A549 (cell line): ENCODE measurements around the gene PTPRJ. TPM values are rescaled to one million over a fixed set of nuclear protein-coding genes. Genes with fewer than 3 reads are reported as not detected.
"Not testable (repeated sequence)": the region's sequence is repeated elsewhere in the genome, so short reads cannot be mapped to it uniquely, and the experiment has no call there.

Source experiments
- ATAC-seq, 2 experiments: fragments of 200-7000 bp in 1 of 2; fragments of >200 bp in 1 of 2; cut with Nextera tagmentation in 1 of 2; cut with Tn5 transposase in 1 of 2; 3 replicates each; pipeline versions ENCODE4 v1.8.0 to v1.9.1; 2018 to 2020; ENCODE audit warnings: mild to moderate bottlenecking in 1 of 2, moderate library complexity in 1 of 2
- CTCF ChIA-PET: fragments of 300-600 bp; sonication (Branson Sonifier 250); formaldehyde crosslinking; extraction: SDS; loops from one replicate; lab custom pipeline; 2021; ENCODE audit warnings: antibody characterized with exemption, inconsistent platforms; lab: Yijun Ruan, JAX
- POLR2A ChIA-PET: fragments of 350-600 bp; formaldehyde crosslinking; extraction: SDS; loops from one replicate; lab custom pipeline; 2021; ENCODE audit warnings: antibody characterized with exemption, inconsistent platforms; lab: Yijun Ruan, JAX
- DNase-seq, 2 experiments: peaks; one replicate each; pipeline versions ENCODE4 v3.0.0 to v3.0.0-alpha.2; 2011 to 2016; ENCODE audit warnings: low read depth in 1 of 2, low spot score in 1 of 2
- FAIRE-seq: peaks from 2 replicates; lab custom pipeline; 2011; peaks lifted over from hg19 to GRCh38; lab: Jason Lieb, UNC
- H3K27ac ChIP-seq, 2 experiments: fragments of >200 bp; sonication (Bioruptor Twin); formaldehyde crosslinking; 3 replicates each; pipeline ENCODE4 v1.5.1; 2016 to 2017
- H3K4me1 ChIP-seq: fragments of >200 bp; sonication (Bioruptor Twin); formaldehyde crosslinking; 3 replicates; pipeline ENCODE4 v1.6.1; 2016
- H3K4me2 ChIP-seq: fragments of >200 bp; sonication (Bioruptor Twin); formaldehyde crosslinking; 3 replicates; pipeline ENCODE4 v1.6.1; 2016
- H3K4me3 ChIP-seq: fragments of >200 bp; sonication (Bioruptor Twin); formaldehyde crosslinking; 3 replicates; pipeline ENCODE4 v1.5.1; 2016
- H3K9me3 ChIP-seq: fragments of >200 bp; sonication (Bioruptor Twin); formaldehyde crosslinking; 3 replicates; pipeline ENCODE4 v1.6.1; 2016
- BHLHE40 ChIP-seq: IDR thresholded peaks from 2 replicates; pipeline ENCODE4 v1.6.1; 2012; ENCODE audit warnings: low read depth, low read length, inconsistent platforms
- CEBPB ChIP-seq, 2 experiments: fragments of >200 bp in 1 of 2; sonication (Bioruptor Twin) in 1 of 2; formaldehyde crosslinking in 1 of 2; IDR thresholded peaks; 2 replicates each; pipeline ENCODE4 v1.6.1; 2012 to 2016
- CHD4 ChIP-seq: fragments of 200-600 bp; sonication (generic); IDR thresholded peaks from 2 replicates; pipeline ENCODE4 v1.6.1; 2016; ENCODE audit warnings: antibody characterized with exemption, mild to moderate bottlenecking, borderline replicate concordance
- EHMT2 ChIP-seq: fragments of 200-600 bp; sonication (generic); IDR thresholded peaks from 2 replicates; pipeline ENCODE4 v1.6.1; 2016; ENCODE audit warnings: antibody characterized with exemption, low read depth, mild to moderate bottlenecking, moderate library complexity
- EP300 ChIP-seq, 2 experiments: fragments of >200 bp; sonication (Bioruptor Twin); formaldehyde crosslinking; IDR thresholded peaks; 2 replicates in 1 of 2; 3 replicates in 1 of 2; pipeline ENCODE4 v1.6.1; 2016 to 2017
- HOXB13 ChIP-seq: fragments of 250-450 bp; sonication (Bioruptor Pico); IDR thresholded peaks from 2 replicates; pipeline ENCODE4 v1.5.0; 2020; ENCODE audit warnings: low read depth, mild to moderate bottlenecking, moderate library complexity
- JUN ChIP-seq, 2 experiments: fragments of >200 bp; sonication (Bioruptor Twin); formaldehyde crosslinking; IDR thresholded peaks; 2 replicates in 1 of 2; 3 replicates in 1 of 2; pipeline ENCODE4 v1.6.1; 2016 to 2017
- JUNB ChIP-seq: fragments of >200 bp; sonication (Bioruptor Twin); formaldehyde crosslinking; IDR thresholded peaks from 2 replicates; pipeline ENCODE4 v1.6.1; 2016
- KDM1A ChIP-seq: fragments of 200-600 bp; sonication (generic); IDR thresholded peaks from 2 replicates; pipeline ENCODE4 v1.6.1; 2016; ENCODE audit warnings: low read depth, mild to moderate bottlenecking
- KDM5A ChIP-seq: fragments of 200-600 bp; sonication (generic); IDR thresholded peaks from 2 replicates; pipeline ENCODE4 v1.6.1; 2016; ENCODE audit warnings: antibody characterized with exemption, mild to moderate bottlenecking
- MAFK ChIP-seq: fragments of 450-650 bp; IDR thresholded peaks from 2 replicates; pipeline ENCODE4 v1.6.1; 2014; ENCODE audit not compliant: partially characterized antibody
- MYC ChIP-seq: IDR thresholded peaks from 2 replicates; pipeline ENCODE4 v1.6.1; 2012; ENCODE audit warnings: mild to moderate bottlenecking, inconsistent platforms, low read length, improper control_type of control experiment, borderline replicate concordance
- NFE2L2 ChIP-seq: fragments of 150-350 bp; conservative IDR thresholded peaks from 2 replicates; pipeline ENCODE4 v1.6.1; 2014; ENCODE audit warnings: low read length
- PHF8 ChIP-seq: fragments of 200-600 bp; sonication (generic); IDR thresholded peaks from 2 replicates; pipeline ENCODE4 v1.6.1; 2016; ENCODE audit warnings: low read depth, mild to moderate bottlenecking, antibody characterized with exemption, moderate library complexity, borderline replicate concordance
- RCOR1 ChIP-seq: fragments of 150-350 bp; IDR thresholded peaks from 2 replicates; pipeline ENCODE4 v1.6.1; 2014; ENCODE audit warnings: antibody characterized with exemption, low read length, low read depth
- SMC3 ChIP-seq: fragments of >200 bp; sonication (Bioruptor Twin); formaldehyde crosslinking; IDR thresholded peaks from 3 replicates; pipeline ENCODE4 v1.6.1; 2018; ENCODE audit warnings: inconsistent platforms
- WGBS: methylation state at CpG from one replicate; pipeline ENCODE4 v1.1.6; 2017; ENCODE audit errors: missing lambda C conversion rate; 5-methylcytosine and 5-hydroxymethylcytosine counted together
- polyA plus RNA-seq, 4 experiments: library from polyadenylated mRNA; depleted of rRNA in 3 of 4; stranded (reverse); fragments of >200 nt; fragmentation: RNase III in 1 of 4; extraction: RNeasy Plus Mini Kit Qiagen cat#74134 plus additional on column Dnase treatment in 1 of 4; gene quantifications; 2 replicates in 3 of 4; 3 replicates in 1 of 4; pipeline ENCODE4 v1.2.3, GENCODE V29; 2011 to 2017
- TF ChIP-seq, protein P1 (sequence below): fragments of 450-650 bp; IDR thresholded peaks from 2 replicates; pipeline ENCODE4 v1.6.1; 2014; ENCODE audit warnings: antibody characterized with exemption
- TF ChIP-seq, protein P2 (sequence below): fragments of 250-450 bp; sonication (Bioruptor Pico); IDR thresholded peaks from 2 replicates; pipeline ENCODE4 v1.5.0; 2021; ENCODE audit warnings: mild to moderate bottlenecking, moderate library complexity, borderline replicate concordance
- TF ChIP-seq, protein P3 (sequence below): fragments of 250-450 bp; sonication (Bioruptor Pico); IDR thresholded peaks from 2 replicates; pipeline ENCODE4 v1.5.0; 2020; ENCODE audit warnings: low read depth, mild to moderate bottlenecking, moderate library complexity
- TF ChIP-seq, protein P4 (sequence below): IDR thresholded peaks from 2 replicates; pipeline ENCODE4 v1.6.1; 2012
- TF ChIP-seq, protein P5 (sequence below): fragments of 200-600 bp; sonication (generic); IDR thresholded peaks from 2 replicates; pipeline ENCODE4 v1.6.1; 2016; ENCODE audit warnings: antibody characterized with exemption, mild to moderate bottlenecking, moderate library complexity

PTPRJ gene
- polyA plus RNA-seq, 2 of the 4 experiments (the other 2 are of a cell fraction), result 30.3 to 50.5 TPM

DNA sequence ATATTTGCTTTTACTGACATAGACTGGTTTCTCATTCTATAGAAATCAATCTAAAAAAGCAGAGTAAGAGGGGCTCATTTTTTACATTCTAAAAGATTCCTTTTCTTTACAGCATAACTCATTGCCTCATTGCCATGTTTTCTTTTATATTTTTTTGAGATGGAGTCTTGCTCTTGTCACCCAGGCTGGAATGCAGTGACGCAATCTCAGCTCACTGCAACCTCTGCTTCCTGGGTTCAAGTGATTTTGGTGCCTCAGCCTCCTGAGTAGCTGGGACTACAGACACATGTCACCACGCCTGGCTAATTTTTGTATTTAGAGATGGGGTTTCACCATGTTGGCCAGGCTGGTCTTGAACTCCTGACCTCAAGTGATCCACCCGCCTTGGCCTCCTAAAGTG is 159.5 kb downstream of the PTPRJ start:
- CTCF ChIA-PET, H3K4me2 ChIP-seq, DNase-seq, ATAC-seq, POLR2A ChIA-PET, FAIRE-seq, H3K9me3 ChIP-seq, H3K27ac ChIP-seq, H3K4me3 ChIP-seq: not testable (repeated sequence)
- TF ChIP-seq CEBPB (IDR thresholded peaks at IDR 0.05), result peak in 1 of 2 experiments; percentile 69; a peak in 3 of 4 replicates
- peaks cover 11% of the 10 kb centered on the region; the same call in 2 of the 3 replicates for H3K4me1 ChIP-seq
- 97% methylated on average over 3 of the region's 3 CpGs for WGBS

DNA sequence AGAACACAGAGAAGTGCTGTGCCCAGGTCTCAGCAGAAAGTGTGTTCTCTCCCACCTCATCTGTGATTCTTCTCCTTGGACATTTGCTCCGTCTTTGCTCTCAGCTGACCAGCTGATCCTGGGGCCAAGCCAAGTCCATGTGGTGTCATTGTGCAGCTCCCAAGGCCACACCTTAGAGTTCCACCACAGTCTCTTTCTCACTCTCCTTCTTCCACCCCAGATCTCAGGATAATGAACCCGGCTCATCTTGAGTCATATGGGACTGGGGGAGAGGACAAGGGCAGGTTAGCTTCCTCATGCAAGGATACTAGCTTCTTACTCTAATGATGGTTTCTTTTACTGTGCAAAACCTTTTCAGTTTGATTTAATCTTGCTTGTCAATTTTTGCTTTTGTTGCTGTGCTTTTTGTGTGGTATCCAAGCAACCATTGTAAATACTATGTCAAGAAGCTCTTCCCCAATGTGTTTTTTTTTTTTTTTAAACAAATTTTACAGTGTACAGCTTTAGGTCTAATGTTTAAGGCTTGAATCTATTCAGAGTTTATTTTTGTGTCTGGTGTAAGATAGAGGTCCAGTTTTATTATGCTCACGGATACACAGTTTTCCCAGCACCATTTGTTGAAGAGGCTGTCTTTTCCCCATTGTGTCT is 161.2 kb downstream of the PTPRJ start:
- FAIRE-seq, result no peak
- no peaks in the 10 kb centered on the region for H3K9me3 ChIP-seq

DNA sequence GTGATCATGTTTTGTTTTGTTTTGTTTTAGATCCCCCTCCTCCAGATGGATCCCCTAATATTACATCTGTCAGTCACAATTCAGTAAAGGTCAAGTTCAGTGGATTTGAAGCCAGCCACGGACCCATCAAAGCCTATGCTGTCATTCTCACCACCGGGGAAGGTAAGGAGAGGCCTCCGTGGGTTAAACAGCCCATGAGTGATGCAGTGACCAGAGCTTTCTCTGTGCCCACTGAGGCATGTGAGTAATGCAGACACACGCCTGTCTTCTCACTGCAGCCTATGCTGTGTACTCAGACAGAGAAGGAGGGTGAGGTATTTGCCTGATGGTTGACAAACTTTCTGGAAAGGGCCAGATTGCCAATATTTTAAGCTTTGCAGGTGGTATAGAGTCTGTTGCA is 162.5 kb downstream of the PTPRJ start:
- no peak overlapping the region for H3K4me3 ChIP-seq
- TF ChIP-seq, protein P1, sequence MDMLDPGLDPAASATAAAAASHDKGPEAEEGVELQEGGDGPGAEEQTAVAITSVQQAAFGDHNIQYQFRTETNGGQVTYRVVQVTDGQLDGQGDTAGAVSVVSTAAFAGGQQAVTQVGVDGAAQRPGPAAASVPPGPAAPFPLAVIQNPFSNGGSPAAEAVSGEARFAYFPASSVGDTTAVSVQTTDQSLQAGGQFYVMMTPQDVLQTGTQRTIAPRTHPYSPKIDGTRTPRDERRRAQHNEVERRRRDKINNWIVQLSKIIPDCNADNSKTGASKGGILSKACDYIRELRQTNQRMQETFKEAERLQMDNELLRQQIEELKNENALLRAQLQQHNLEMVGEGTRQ, result no peak
- TF ChIP-seq, protein P2, sequence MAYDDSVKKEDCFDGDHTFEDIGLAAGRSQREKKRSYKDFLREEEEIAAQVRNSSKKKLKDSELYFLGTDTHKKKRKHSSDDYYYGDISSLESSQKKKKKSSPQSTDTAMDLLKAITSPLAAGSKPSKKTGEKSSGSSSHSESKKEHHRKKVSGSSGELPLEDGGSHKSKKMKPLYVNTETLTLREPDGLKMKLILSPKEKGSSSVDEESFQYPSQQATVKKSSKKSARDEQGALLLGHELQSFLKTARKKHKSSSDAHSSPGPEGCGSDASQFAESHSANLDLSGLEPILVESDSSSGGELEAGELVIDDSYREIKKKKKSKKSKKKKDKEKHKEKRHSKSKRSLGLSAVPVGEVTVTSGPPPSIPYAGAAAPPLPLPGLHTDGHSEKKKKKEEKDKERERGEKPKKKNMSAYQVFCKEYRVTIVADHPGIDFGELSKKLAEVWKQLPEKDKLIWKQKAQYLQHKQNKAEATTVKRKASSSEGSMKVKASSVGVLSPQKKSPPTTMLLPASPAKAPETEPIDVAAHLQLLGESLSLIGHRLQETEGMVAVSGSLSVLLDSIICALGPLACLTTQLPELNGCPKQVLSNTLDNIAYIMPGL (CRISPR knock-in tag), result no peak
- no peak for TF ChIP-seq KDM1A
- TF ChIP-seq NFE2L2, result no peak
- TF ChIP-seq, all 56 proteins: peak for 0
- Histone ChIP-seq H3K9me3 (no peaks in the 10 kb centered on the region), H3K4me2 (no peak overlapping the region), H3K4me1 (peaks cover 11% of the 10 kb centered on the region; the same call in 2 of the 3 replicates), H3K27ac (no peak overlapping the region)
- ATAC-seq (no peak), DNase-seq (no peak), FAIRE-seq (no peak)
- POLR2A ChIA-PET, result no interaction called here
- 100% methylated on average over 3 of the region's 4 CpGs for WGBS
- CTCF ChIA-PET, result no interaction called here

More for the DNA sequence above, 161.2 kb downstream of the PTPRJ start:
- peaks cover 11% of the 10 kb centered on the region; the same call in 2 of the 3 replicates for H3K4me1 ChIP-seq
- no peak overlapping the region for H3K4me2 ChIP-seq
- CTCF ChIA-PET, result interaction anchor here (0.6 to 1.8 kb wide), 4 partner anchors 13 to 207 kb away, joined by 3 to 7 read pairs (median 4); no protein-coding TSS in a partner anchor
- TF ChIP-seq MAFK (no peak), PHF8 (no peak), KDM5A (no peak), HOXB13 (no peak), EHMT2 (no peak), SMC3 (no peak), CHD4 (no peak), EP300 (IDR thresholded peaks at IDR 0.05) (no peak), MYC (no peak), RCOR1 (no peak), BHLHE40 (no peak), JUN (IDR thresholded peaks at IDR 0.05) (no peak), JUNB (no peak)
- TF ChIP-seq, protein P3, sequence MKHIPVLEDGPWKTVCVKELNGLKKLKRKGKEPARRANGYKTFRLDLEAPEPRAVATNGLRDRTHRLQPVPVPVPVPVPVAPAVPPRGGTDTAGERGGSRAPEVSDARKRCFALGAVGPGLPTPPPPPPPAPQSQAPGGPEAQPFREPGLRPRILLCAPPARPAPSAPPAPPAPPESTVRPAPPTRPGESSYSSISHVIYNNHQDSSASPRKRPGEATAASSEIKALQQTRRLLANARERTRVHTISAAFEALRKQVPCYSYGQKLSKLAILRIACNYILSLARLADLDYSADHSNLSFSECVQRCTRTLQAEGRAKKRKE (CRISPR knock-in tag), result no peak
- TF ChIP-seq, protein P4, sequence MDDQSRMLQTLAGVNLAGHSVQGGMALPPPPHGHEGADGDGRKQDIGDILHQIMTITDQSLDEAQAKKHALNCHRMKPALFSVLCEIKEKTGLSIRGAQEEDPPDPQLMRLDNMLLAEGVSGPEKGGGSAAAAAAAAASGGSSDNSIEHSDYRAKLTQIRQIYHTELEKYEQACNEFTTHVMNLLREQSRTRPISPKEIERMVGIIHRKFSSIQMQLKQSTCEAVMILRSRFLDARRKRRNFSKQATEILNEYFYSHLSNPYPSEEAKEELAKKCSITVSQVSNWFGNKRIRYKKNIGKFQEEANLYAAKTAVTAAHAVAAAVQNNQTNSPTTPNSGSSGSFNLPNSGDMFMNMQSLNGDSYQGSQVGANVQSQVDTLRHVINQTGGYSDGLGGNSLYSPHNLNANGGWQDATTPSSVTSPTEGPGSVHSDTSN, result no peak
- TF ChIP-seq, protein P5, sequence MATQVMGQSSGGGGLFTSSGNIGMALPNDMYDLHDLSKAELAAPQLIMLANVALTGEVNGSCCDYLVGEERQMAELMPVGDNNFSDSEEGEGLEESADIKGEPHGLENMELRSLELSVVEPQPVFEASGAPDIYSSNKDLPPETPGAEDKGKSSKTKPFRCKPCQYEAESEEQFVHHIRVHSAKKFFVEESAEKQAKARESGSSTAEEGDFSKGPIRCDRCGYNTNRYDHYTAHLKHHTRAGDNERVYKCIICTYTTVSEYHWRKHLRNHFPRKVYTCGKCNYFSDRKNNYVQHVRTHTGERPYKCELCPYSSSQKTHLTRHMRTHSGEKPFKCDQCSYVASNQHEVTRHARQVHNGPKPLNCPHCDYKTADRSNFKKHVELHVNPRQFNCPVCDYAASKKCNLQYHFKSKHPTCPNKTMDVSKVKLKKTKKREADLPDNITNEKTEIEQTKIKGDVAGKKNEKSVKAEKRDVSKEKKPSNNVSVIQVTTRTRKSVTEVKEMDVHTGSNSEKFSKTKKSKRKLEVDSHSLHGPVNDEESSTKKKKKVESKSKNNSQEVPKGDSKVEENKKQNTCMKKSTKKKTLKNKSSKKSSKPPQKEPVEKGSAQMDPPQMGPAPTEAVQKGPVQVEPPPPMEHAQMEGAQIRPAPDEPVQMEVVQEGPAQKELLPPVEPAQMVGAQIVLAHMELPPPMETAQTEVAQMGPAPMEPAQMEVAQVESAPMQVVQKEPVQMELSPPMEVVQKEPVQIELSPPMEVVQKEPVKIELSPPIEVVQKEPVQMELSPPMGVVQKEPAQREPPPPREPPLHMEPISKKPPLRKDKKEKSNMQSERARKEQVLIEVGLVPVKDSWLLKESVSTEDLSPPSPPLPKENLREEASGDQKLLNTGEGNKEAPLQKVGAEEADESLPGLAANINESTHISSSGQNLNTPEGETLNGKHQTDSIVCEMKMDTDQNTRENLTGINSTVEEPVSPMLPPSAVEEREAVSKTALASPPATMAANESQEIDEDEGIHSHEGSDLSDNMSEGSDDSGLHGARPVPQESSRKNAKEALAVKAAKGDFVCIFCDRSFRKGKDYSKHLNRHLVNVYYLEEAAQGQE, result no peak
- TF ChIP-seq, protein P1, result no peak
- TF ChIP-seq, all 56 proteins: peak for 0
- POLR2A ChIA-PET, result no interaction called here
- DNase-seq, result peak in 1 of 2 experiments; percentile 35
- Histone ChIP-seq H3K4me3 (no peak overlapping the region), H3K27ac (no peak overlapping the region)
- peak in 1 of 2 experiments; percentile 36; a peak in 3 of 6 replicates for ATAC-seq
- 82% methylated on average over 3 of the region's 3 CpGs for WGBS
